HG03159 (cell line): Measurements from ENCODE around the gene FLRT1.

Experiments used
- ATAC-seq: cut with Tn5 transposase; IDR thresholded peaks from one replicate; pipeline ENCODE4 v1.9.1; 2021; ENCODE audit warnings: mild to moderate bottlenecking, moderate library complexity; ENCODE audit not compliant: unreplicated experiment

FLRT1 gene

GRCh38 chr11:64023712-64024710 lies 11.7 kb upstream of the FLRT1 start:
- no peak for ATAC-seq

GRCh38 chr11:64025205-64025604 lies 10.5 kb upstream of the FLRT1 start:
- no peak for ATAC-seq

- ATAC-seq, result no peak
Observed at GRCh38 chr11:64026575-64027205, 9.0 kb upstream of the FLRT1 start.

- ATAC-seq, result no peak
Observed at GRCh38 chr11:64027651-64028397, 7.9 kb upstream of the FLRT1 start.

- ATAC-seq, result no peak
Observed at GRCh38 chr11:64028398-64029115, 7.2 kb upstream of the FLRT1 start.

GRCh38 chr11:64029773-64030172 lies 6.0 kb upstream of the FLRT1 start:
- no peak for ATAC-seq

- no peak for ATAC-seq
Observed at GRCh38 chr11:64031001-64031400, 4.7 kb upstream of the FLRT1 start.

- no peak for ATAC-seq
Observed at GRCh38 chr11:64032050-64032449, 3.7 kb upstream of the FLRT1 start.

- ATAC-seq, result no peak
Observed at GRCh38 chr11:64034411-64034811, 1.3 kb upstream of the FLRT1 start.

- no peak for ATAC-seq
Observed at GRCh38 chr11:64035081-64035524, 628 bp upstream of the FLRT1 start.

- ATAC-seq, result no peak
Observed at GRCh38 chr11:64036087-64037026, 626 bp downstream of the FLRT1 start.

GRCh38 chr11:64037027-64037634 lies 1.4 kb downstream of the FLRT1 start:
- no peak for ATAC-seq

GRCh38 chr11:64038500-64038899 lies 2.8 kb downstream of the FLRT1 start:
- ATAC-seq, result no peak

- no peak for ATAC-seq
Observed at GRCh38 chr11:64039012-64039665, 3.4 kb downstream of the FLRT1 start.

GRCh38 chr11:64040684-64041322 lies 5.1 kb downstream of the FLRT1 start:
- ATAC-seq, result no peak

- no peak for ATAC-seq
Observed at GRCh38 chr11:64041846-64042245, 6.1 kb downstream of the FLRT1 start.

GRCh38 chr11:64042301-64042700 lies 6.6 kb downstream of the FLRT1 start:
- ATAC-seq, result no peak

- no peak for ATAC-seq
Observed at GRCh38 chr11:64043545-64043944, 7.8 kb downstream of the FLRT1 start.
